CD4-positive, alpha-beta T cell treated with Interleukin-6 at 100 ng/mL for 8 hours (primary cell): ENCODE data around the gene FYCO1.

ENCODE experiments used
- DNase-seq: peaks from one replicate; pipeline ENCODE4 v3.0.0-alpha.2; 2020; ENCODE audit warnings: mixed read lengths, low spot score

The FYCO1 gene

GRCh38 chr3:45915518-45916231 is 79.9 kb downstream of the FYCO1 start:
- DNase-seq = peak; percentile 67

- DNase-seq = no peak
Measured at GRCh38 chr3:45915059-45915439, 80.6 kb downstream of the FYCO1 start.

- no peak for DNase-seq
Measured at GRCh38 chr3:45914362-45915058, 81.1 kb downstream of the FYCO1 start.

DNA sequence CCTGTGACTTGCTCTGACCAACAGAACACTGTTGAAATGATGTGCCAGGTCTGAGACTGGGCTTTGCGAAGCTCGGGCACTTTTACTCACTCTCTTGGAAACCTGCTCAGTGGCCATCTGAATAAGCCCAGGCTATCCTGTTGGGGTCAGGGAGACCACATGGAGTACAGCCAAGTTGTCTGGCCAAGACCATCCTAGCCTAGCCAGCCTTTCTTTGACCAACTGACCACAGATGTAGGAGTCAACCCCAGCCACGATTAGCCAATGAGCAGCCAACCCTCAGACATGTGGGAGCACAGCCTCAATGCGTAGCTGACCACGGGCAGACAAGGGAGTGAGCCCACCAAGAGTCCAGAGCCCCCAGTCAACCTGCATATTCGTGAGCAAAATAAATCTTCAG is 83.2 kb downstream of the FYCO1 start:
- DNase-seq = no peak

- no peak for DNase-seq
Measured at GRCh38 chr3:45911511-45912226, 84.0 kb downstream of the FYCO1 start.

DNA sequence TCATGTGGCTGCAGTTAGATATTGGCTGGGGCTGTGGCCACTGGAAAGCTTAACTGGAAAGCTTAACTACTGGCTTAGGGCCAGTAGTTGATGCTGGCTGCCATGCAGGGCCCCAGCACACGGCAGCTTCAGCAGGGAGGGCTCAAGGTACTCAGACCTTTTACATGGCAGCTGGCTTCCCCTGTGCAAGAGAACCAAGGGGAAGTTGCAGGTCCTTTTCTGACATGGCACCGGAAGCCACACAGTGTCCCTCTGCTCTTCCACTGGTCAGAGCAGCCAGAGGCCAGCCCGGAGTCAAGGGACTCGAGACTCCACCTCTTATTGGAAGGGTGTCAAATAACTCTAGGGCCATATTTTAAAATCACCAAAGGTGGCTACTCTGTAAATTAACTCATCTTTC is 84.7 kb downstream of the FYCO1 start:
- DNase-seq = no peak

DNA sequence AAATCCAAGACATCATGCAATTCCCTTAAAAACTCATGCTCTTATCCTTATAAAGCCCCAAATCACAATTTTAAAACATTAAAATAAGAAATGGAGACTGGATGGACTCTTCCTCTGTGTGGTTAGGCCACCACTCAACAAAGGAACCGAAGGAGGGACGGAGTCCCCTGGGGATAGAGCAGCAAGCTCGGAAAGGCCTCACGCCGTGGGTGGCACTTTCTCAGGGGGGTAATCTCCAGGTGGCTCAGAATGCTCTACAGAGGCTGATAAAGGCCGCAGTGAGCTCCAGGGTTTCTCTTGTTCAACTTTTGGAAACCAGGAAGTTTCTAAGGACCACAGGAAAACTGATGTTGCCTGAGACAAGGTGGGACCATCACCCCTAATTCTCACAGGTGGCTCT is 86.1 kb downstream of the FYCO1 start:
- no peak for DNase-seq

DNA sequence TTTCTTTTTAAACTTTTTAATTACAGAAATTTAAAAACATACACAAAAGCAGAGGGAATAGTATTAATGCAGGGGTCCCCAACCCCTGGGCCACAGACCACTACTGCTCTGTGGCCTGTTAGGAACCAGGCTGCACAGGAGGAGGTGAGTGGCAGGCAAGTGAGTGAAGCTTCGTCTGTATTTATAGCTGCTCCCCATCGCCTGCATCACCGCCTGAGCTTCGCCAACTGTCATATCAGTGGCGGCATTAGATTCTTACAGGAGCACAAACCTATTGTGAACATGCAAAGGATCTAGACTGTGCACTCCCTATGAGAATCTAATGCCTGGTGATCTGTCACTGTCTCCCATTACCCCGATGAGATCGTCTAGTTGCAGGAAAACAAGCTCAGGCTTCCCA is 86.9 kb downstream of the FYCO1 start:
- DNase-seq = no peak

DNA sequence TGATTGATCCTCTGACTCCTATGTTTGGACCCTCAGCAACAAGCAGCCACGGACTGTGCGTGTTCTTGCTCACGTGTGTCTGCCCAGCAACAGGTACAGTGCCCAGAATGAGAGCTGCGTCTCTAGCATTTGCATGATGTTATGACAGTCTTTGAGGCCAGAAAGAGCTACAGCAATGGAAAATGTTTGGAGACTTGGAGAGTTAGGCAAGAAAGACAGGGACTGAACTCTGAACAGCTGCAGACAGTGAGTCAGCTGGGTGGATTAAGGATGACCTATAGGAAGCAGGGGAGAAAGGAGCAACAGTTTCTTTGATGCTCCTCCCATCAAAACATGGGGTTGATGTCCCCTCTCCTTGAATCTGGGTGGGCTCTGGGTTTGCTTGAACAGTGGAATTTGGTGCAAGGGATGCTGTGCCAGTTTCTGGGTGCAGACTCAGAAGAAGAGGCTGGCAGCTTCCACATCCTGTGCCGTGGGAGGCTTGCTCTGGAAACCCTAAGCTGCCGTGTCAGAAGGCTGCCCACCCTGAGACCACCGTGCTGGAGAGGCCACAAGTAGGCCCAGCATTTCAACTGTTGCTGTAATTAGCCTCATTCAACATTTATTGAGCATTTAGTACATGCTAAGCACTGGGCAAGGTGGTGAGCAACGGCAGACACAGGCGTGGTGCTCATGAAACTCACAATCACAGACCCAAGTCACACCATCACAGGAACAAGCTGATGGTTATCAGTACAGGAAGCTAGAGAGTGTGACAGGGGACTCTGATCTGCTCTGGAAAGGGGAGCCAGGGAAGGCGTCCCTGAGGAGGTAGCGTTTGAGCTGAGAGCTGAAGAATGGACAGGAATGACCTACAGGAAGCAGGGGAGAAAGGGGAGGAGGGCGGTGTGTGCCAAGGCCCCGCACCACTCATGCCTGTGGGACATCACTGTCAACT is 87.6 kb downstream of the FYCO1 start:
- peak; percentile 43 for DNase-seq

DNA sequence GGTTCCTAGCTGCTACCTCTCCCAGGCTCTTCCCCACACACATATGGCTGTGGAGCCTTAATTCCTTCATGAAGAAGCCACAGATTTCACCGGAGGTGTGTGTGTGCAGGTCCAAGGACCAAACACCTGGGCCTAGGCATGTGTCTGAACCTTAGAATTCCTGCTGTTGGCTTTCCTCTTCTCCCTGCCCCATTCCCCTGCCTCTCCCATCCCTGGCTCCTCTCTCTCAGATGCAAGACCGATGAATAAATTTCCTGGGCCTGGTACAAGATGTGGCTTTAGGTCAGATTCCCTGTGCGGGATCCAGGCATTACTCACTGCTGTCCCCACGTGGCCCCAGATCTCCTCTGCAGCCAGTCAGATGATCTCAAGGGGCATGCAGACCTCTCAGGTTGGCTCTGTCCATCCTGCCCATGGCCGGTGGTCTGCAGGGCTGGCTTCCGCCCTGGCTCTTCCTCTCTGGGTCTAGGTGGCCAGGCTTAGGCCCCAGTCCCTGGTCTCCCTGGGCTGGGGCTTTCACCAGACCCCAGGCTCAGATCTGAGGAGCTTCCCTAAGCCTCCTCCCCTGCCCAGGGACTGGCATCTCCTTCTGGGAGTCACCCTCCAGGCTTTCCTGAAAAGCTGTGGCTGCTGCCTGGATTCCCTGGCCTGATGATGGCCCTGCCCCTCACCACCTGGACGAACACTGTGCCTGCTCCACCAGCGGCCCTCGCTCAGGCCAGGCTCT is 88.8 kb downstream of the FYCO1 start:
- no peak for DNase-seq

DNA sequence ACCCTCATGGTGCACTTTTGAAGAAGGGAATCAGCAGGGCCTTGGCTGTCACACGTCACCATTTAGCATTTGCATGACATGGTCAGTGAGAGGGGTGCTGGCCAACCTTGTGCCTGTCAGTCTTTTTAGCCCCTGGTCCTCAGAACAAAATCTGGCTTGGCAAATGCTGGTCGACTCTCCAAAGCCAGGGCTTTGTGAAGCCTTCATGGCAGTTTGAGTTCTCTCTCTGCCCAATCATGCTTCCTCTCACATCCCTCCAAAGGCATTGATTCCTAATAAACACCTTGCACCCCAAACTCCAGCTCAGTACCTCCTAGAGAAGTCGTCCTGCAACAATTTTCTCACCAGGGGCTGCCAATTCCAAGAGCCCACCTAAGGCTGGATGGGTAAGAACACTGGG is 89.9 kb downstream of the FYCO1 start:
- DNase-seq = no peak

DNA sequence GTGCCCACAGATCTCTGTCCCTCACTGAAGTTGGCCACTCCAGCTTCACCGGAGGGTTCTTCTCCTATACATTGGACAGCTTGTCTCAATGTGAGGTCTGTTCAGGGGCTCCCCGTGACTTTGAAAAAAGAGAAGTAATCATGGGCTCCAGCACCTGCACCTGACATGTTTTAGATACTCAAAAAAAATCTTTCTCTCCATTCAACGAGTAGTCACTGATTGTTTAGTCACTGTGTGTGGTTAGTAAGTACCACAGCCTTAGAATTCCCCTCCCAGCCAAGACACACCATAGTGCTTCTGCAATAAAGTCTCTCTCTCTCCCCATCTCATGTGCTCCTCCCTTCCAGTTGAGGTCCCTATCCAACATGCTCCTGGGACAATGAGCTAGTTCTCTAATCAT is 90.7 kb downstream of the FYCO1 start:
- DNase-seq = no peak

- DNase-seq = no peak
Measured at GRCh38 chr3:45896956-45897355, 98.7 kb downstream of the FYCO1 start.

DNA sequence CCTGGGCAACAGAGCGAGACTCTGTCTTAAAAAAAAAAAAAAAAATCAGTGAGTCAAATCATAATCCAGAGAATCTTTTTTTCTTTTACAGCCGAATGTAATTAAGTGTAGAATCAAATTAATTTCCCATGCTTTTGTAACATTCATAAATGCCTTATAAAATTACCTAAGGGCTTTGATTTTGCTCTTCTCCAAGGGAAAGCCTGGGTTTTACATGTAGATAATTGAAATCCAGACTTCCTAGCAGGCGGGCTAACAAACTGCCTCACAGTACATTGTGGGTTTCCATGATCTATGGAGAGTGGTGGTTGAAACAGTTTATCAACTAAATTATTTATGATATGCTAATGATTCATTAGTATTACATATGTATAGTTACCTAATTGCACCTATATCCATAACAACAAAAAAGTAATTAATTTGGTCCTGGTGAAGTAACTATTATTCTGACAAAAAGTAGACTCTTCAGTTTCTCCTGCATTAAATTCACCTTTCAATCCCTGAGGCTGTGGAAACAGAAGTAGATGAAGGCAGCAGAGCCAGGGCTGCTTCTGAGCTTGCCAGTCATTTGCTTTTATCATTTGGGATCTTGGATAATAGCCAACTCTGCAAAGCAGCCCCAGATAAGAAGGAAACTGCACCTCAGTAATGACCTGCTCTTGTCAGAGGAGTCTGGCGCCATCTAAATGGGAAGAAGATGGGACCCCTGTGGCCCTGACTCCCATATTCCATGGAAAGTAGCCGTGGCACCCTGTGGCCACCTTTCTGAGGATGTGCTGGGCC is 99.7 kb downstream of the FYCO1 start:
- no peak for DNase-seq

DNA sequence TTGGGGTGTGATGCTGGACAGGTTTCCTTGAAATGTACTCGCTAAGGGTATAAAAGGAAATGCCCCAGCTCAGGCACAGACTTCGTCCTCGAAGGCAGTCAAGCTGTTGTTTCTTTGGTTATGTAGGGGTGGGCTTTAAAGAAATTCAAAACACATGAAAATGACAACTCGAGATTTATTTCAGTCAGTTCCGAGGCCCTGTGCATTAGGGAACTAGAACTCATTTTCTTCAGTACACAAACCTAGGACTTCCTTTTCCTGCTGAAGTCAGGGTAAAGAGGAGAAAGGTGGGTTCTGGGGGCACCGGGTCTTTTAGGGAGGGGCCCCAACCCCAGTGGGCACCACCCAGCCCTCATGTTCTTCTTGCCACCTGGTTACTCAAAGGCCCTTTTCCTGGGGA is 101.6 kb downstream of the FYCO1 start:
- no peak for DNase-seq

GRCh38 chr3:45892161-45892560 is 103.5 kb downstream of the FYCO1 start:
- DNase-seq = no peak

DNA sequence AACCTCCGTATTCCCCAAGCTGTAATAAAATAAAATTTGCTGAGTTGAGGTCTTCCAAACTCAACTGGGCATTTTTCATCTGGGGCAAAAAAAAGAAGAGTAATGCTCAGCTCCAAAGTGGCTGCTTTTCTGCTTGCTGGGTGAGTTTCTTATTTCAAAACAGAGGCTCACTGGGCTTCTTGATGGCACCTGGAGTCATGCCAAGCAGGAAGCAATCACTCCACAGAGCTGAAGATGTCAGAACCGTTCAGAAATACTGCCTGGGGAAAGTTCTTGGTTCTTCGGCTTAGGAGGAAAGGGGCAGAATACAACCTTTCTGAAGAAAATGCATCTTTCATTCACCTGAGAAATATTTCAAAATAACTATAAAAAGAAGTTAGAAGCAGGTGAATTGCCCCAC is 105.2 kb downstream of the FYCO1 start:
- peak; percentile 32 for DNase-seq

GRCh38 chr3:45889337-45889736 is 106.3 kb downstream of the FYCO1 start:
- no peak for DNase-seq

DNA sequence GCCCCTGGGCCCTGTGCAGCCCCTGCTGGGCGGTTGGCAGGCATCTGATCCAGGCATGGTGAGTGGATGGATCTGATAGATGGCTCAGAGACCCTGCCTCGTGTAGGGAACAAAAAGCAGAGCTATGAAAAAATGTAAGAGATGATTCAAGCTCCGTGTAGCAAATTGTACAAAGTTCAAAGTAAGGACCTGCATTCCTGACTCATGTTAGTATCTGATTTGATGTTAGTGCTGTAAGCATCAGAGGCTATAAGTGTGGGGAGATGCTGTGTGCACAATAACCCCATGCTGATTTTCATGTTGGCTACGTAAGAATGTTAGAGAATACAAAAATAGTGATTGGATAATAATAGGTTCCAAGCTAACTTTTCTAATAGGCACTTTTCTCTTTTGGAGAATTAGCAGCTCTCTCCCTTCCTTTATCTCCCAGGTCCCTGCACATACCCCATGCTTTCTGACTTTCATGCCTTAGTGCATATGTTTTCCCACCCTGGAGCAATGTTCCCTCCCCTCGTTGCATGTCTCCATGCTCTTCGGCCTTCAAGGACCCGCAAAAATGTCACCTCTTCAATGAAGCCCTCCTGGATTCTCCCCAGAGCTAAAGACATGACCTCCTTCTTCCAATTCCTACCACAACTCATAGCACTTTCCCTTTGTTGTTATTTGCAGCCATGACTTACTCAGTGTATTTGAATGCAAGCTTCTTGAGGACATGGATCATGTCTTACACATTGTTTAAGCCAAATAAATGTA is 107.7 kb downstream of the FYCO1 start:
- no peak for DNase-seq

DNA sequence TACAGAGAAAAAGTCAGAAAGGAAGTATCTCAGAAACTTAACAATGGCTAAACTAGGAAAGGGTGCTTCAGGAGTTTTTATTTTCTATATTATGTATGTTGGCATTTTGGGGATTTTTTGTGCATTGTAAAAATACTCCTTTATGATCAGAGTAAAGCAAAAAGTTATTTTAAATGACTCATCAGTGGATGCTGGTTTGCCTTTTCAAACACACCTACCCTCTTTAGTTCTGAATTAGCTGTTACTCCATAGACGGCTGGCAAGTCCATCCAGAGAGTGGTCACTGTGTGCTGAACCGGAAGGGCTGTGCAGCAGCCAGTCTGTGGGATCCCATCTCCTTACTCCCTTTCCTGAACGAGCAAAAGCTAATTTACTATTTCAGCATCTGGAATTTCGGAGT is 108.3 kb downstream of the FYCO1 start:
- no peak for DNase-seq
